ENCODE results near the gene TMEM198.

The TMEM198 gene

GRCh38 chr2:219552382-219553167 is 8.7 kb downstream of the TMEM198 start:
- peak overlapping the region; percentile 65 for H3K4me3 ChIP-seq (ENCODE audit: low read depth, low read length)
- DNase-seq (ENCODE audit: low read depth): no peak
- no peak for TF ChIP-seq CTCF (IDR thresholded peaks at IDR 0.05; ENCODE audit: low read depth, low read length, missing control alignments)

GRCh38 chr2:219553168-219553417 is 9.3 kb downstream of the TMEM198 start:
- DNase-seq (ENCODE audit: low read depth): no peak
- TF ChIP-seq CTCF (IDR thresholded peaks at IDR 0.05; ENCODE audit: low read depth, low read length, missing control alignments): no peak
- no peak overlapping the region for H3K4me3 ChIP-seq (ENCODE audit: low read depth, low read length)

- DNase-seq (ENCODE audit: low read depth): no peak
- no peak for TF ChIP-seq CTCF (IDR thresholded peaks at IDR 0.05; ENCODE audit: low read depth, low read length, missing control alignments)
- H3K4me3 ChIP-seq (ENCODE audit: low read depth, low read length): no peak overlapping the region
These were observed 9.7 kb downstream of the TMEM198 start for GRCh38 chr2:219553463-219553963.

- no peak for DNase-seq (ENCODE audit: low read depth)
- TF ChIP-seq CTCF (IDR thresholded peaks at IDR 0.05; ENCODE audit: low read depth, low read length, missing control alignments): no peak
- no peak overlapping the region for H3K4me3 ChIP-seq (ENCODE audit: low read depth, low read length)
These were observed 10.5 kb downstream of the TMEM198 start for GRCh38 chr2:219554350-219554749.

- DNase-seq (ENCODE audit: low read depth): no peak
- H3K4me3 ChIP-seq (ENCODE audit: low read depth, low read length): no peak overlapping the region
- no peak for TF ChIP-seq CTCF (IDR thresholded peaks at IDR 0.05; ENCODE audit: low read depth, low read length, missing control alignments)
These were observed 12.1 kb downstream of the TMEM198 start for GRCh38 chr2:219555956-219556355.

GRCh38 chr2:219556413-219556812 is 12.6 kb downstream of the TMEM198 start:
- no peak for TF ChIP-seq CTCF (IDR thresholded peaks at IDR 0.05; ENCODE audit: low read depth, low read length, missing control alignments)
- no peak overlapping the region for H3K4me3 ChIP-seq (ENCODE audit: low read depth, low read length)
- DNase-seq (ENCODE audit: low read depth): no peak

GRCh38 chr2:219557320-219557719 is 13.5 kb downstream of the TMEM198 start:
- H3K4me3 ChIP-seq (ENCODE audit: low read depth, low read length): no peak overlapping the region
- DNase-seq (ENCODE audit: low read depth): no peak
- TF ChIP-seq CTCF (IDR thresholded peaks at IDR 0.05; ENCODE audit: low read depth, low read length, missing control alignments): no peak

Measured in GM12864 (cell line).